Stimulated activated CD8-positive, alpha-beta memory T cell treated with anti-CD3 and anti-CD28 coated beads, Interleukin-15, amount 100 ng/mL, for 1 hour (primary cell): Measurements from ENCODE around the gene SLC44A3.
"Not testable (repeated sequence)": the region's sequence is repeated elsewhere in the genome, so short reads cannot be mapped to it uniquely, and the experiment has no call there.

Experiments
- DNase-seq: peaks from one replicate; pipeline ENCODE4 v3.0.0-alpha.2; 2020; ENCODE audit warnings: low read depth

The SLC44A3 gene

DNA sequence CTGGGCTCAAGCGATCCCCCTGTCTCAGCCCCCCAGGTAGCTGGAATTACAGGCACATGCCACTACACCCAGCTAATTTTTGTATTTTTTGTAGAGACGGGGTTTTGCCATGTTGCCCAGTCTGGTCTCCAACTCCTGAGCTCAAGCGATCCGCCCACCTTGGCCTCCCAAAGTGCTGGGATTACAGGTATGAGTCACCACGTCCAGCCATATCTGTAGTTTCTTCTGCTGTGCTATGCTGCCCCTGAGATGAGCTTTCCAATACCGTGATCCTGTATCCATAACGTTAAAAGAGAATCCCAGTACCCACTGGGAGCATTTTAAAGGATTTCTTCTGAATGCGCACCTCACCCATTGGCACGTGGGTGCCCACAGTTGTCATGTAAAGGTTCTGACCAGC is 20.2 kb downstream of the SLC44A3 start:
- not testable (repeated sequence) for DNase-seq

DNA sequence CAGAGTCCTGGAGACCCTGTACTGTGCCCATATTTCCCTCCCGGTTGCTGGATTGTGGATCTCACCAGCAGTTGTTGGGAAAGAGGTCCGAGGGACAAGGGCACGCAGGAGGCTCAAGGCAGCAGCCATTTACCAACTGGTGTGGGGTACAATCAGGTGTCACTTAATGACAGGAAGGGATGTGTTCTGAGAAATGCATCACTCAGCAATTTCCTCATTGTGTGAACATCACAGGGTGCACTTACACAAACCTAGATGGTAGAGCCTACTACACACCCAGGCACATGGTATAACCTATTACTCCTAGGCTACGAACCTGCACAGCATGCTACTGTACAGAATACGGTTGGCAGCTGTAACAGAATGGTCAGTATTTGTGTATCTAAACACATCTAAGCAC is 20.7 kb downstream of the SLC44A3 start:
- no peak for DNase-seq

DNA sequence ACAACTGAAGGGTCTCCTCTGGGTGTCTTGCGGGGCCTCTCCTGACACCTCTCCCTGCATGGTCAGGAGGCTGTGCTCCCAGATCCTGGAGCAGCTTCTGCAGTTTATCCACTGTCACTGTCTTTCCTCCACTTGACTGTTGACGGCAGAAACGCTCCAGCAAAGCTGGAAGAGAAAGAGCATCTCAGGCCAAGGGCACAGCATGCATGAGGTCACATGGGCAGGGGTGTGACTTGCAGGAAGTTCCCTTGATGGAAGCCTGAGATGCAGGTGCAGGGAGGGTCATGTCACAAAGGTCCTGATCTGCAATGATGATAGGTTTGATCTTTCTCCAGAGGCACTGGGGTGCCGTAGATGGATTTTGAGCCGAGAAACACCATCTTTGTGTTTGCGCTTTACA is 23.3 kb downstream of the SLC44A3 start:
- no peak for DNase-seq

GRCh38 chr1:94843846-94844245 is 23.7 kb downstream of the SLC44A3 start:
- DNase-seq = no peak

DNA sequence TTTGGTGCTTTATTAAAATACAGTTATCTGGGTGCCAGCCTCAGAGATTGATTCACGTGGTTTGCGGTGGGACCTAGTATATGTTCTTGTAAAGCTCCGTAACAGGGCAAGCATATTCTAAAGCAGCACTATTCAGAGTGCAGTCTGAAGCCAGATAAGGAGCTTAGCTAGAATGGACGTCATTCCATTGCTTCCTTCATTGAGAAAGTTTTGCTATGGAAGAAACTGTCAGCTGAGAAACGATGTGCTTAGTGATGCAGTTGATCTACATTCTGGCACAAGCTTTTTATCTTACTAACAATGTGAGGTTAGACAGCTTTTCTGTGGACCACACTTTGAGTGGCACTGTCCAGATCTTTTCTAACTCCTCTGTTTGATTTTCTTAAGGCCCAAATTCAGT is 26.2 kb downstream of the SLC44A3 start:
- no peak for DNase-seq

DNA sequence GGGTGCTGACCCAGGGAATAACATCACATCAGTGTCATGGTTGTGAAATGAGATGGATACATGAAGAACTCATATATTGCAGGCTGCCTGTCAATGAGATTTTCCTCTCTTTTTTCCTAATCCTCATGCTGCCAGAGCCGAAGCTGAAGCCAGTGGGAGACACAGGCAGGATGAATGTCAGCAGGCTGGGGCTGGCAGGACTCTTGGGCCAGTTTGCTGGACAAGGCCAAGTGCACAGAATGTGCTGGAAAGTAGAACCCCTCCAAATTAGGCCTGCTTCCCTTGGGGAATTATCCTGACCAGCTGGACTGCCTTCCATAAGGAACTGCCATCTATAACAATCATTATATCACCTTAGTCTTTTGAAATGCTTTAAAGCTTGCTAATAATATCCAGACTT is 31.4 kb downstream of the SLC44A3 start:
- no peak for DNase-seq

- DNase-seq = no peak
Measured at GRCh38 chr1:94852788-94853187, 32.6 kb downstream of the SLC44A3 start.

DNA sequence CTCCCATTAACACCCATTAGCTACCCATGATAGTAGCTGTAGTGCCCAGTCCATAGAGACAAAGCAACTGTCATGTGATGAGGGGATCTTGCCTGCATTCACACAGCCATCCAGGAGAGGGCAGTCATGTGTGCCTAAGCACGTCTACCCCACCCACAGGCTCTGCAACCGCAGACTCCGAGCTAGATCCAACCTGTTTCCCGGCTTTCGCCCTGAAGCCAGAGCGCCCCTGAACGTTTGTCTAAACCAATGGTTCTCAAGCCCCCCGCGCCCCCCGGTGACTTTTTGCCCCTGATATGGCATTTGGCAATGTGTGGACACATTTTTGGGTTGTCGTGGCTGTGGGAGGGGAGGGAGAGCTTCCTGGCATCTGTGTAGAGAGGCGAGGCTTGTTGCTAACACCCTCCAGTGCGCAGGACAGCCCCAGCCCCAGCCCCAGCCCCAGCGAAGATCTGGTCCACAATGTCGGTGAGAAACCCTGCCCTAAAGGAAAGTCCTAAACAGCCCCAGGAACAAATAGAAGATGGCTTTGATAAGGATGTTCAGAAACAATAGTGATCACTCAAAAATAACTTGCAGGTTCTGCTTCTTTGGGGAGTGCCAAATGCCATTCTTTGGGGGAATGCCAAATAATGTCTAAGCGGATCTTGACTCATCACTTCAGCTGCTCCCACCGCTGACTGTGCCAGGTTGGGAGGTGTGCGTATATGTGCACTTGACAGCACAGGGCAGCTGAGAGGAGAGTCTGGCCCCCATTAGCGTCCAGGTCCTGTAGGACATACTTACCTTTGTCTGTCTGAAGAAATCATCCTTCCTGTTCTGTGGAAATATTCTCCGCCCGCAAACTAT is 34.5 kb downstream of the SLC44A3 start:
- DNase-seq = peak; percentile 51

DNA sequence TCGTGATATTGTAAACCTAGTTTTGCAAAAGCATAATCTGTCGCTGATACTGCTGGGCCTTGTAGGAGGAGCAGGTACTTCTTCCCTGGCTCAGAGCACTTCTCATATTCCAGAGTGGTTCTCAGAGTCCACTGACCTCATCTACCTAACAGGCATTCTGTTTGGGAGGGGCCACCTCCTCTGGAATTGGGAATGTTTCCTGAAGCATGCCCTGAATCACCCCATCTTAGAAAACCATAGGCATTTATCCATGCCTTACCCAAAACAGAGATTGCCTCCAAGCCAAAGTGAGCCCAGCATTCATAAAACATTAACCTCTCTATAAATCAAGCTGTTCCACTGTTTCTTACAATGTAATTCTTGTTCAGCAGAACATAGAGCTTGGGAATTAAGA is 35.1 kb downstream of the SLC44A3 start:
- no peak for DNase-seq

GRCh38 chr1:94856004-94856403 is 35.8 kb downstream of the SLC44A3 start:
- no peak for DNase-seq

DNA sequence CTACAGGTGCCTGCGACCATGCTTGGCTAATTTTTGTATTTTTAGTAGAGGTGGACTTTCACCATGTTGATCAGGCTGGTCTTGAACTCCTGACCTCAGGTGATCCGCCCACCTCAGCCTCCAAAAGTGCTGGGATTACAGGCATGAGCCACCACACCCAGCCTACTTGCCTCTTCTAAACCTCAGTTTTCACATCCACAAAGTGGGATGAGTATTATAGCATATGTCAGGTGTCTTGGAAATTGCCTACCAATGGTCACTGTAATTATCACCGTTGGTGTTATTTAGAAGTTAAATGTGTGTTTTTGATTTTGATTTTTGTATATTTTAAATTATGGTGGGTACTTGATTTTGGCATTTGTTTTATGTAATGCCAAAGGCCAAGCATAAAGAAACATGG is 36.7 kb downstream of the SLC44A3 start:
- DNase-seq = no peak

- no peak for DNase-seq
Measured at GRCh38 chr1:94858276-94858675, 38.1 kb downstream of the SLC44A3 start.

DNA sequence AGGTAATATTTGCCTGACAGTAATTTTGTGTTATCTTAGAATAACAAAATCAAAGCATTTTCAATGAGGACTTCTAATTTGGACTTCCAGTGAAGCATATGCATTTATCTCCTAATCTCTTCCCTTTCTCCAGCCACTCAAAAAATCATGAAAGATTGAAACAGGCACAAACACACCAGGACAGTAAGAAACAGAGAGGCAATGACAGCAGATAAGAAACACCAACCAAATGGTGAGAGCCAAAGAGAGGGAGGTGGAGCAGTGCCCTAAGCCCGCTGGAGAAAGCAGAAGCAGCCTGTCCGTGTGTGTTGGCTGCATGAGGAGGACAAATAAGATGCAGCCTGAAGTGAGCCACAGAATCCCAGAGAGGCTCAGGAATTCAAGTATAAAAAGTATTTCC is 39.0 kb downstream of the SLC44A3 start:
- DNase-seq = no peak

- DNase-seq = no peak
Measured at GRCh38 chr1:94862718-94863117, 42.6 kb downstream of the SLC44A3 start.

DNA sequence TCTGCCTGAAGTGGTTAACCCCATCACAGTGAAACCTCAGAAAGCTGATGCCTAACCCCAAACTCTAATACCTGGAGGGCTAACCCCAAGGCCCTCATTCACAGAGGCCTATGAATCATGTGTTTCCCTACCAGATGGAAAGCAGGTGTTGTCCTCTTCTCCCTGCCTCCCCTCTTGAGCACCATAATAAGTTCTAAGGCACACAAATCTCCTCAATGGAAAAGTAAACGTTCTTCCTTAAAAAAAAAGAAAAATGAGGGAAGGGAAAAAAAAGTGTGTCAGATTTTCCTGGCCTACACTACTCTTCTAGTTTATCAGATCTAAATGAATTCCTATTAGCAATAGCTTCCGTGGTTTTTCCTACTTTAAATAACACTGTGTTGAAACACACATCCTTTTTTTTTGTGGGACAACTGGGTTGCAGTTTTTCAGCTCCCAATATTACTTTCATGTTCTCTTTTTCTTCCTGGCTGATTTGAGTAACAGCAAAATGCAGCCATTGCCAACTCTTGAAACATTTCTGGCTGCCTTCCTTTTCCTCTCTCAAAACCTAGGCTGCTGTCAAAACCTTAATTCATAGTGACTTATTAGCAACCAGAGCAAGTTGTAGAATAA is 43.2 kb downstream of the SLC44A3 start:
- no peak for DNase-seq

GRCh38 chr1:94863919-94864318 is 43.8 kb downstream of the SLC44A3 start:
- no peak for DNase-seq

DNA sequence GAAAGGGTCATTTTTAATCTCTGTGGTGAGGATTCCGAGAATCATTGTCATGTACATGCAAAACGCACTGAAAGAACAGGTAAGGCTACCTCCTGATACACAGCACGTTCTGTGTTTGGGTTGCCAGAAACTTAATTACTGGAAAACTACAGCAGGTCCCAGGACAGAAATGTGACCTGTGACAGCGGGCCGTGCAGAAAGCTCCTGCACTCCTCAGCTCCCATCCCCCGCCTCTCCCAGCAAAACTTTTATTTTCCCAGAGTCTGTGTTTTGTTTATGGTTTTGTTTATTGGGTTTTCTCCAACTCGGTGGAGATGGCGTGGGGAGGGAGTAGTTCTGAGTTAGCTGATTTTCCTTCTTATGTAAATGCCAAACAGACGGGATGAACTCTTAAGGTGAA is 44.7 kb downstream of the SLC44A3 start:
- no peak for DNase-seq

GRCh38 chr1:94865360-94865759 is 45.2 kb downstream of the SLC44A3 start:
- no peak for DNase-seq

DNA sequence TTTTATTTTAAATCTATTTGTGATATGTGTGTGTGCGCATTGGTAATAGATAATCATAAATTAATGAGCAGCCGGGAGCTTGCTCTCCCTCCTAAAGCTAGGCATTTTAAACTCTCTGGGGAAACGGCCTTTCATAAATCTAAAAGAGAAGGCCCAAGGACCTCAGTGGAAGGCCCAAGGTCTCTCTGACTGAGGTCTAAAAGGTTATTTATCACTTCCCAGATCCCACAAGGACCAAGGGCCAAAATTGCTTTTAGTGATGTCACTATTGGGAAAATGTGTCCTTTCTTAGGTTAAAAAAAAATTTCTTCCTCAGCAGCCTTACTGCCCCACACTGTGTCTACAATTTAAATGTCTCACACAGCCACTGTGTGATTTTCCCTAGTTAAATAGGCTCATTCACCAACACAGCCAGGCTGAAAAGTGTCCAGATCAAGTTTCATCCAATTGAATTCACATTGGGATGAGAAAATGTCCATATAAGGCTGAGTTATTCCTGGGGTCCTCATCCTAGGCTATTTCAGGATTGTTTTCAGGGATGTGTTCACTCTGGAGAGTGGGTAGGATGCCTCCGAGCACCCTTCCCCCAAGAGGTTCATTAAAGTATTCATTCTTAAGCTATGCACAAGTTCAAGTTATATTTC is 46.1 kb downstream of the SLC44A3 start:
- DNase-seq = no peak

- no peak for DNase-seq
Measured at GRCh38 chr1:94871031-94871430, 50.9 kb downstream of the SLC44A3 start.

GRCh38 chr1:94872771-94873495 is 52.8 kb downstream of the SLC44A3 start:
- no peak for DNase-seq

DNA sequence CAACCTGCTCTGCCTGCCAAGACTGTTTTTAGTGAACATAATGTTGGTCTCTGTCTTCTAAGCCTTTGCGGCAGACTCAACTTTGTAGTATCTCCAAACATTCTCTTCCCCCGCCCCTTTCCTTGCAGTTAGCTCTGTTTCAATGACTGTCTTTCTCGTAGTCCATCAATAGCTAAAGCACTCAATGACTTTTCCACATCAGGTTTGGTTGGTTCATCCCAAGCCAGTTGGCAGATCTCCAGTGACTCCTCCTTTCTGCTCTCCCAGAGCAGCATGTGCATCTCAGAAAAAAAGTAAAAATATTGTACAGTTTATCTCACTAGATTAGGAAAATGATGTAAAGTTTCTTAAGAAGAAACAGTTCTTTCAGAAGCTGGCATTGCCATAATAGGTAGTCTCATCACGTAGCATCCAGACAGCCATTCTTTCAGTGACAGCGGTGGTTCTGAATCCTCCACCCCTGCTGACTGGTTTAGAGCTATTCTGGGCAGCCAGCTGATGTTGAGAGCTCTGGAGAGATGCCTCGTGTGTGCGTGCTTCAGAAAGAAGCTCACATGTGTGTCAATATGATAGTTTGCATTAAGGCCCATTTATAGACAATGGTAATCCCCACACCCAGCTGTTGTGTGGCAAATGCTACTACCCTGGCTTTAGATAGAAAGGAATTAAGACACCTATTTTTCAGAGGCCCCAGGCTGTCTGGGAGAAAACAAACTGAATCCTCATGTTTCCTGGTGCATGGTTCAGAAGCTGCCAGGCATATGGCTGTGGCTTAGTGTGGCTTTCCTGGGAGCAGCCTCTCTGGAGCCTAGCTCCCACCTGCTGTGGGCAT is 53.6 kb downstream of the SLC44A3 start:
- no peak for DNase-seq
